ENCODE measurements around the gene FITM1.

FITM1 gene

DNA sequence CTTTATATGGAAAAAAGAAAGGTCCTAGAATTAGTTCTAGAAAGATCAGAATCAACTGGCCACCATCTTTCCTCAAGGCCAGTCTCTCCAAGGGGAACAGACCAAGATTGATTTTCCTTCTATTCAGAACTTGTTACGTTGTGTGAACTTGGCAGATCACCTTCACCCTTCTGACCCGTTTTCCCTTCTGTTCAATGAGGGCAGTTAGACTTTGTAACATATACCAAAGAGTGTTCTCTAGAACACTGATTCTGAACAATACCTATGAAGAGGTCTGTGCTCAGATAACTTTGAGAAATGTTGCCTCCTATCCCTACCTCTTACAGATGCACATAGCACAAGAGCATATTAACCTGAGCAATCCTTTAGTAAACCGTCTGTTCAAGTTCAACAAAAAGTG lies 47.0 kb upstream of the FITM1 start:
- Histone ChIP-seq H3K4me3 (ENCODE audit: low read depth, low read length) (no peak overlapping the region), H3K9ac (no peak overlapping the region), H3K27me3 (ENCODE audit: control insufficient read depth, insufficient read depth, low read length) (no peaks in the 10 kb centered on the region), H2AFZ (no peak overlapping the region), H3K4me1 (peaks cover 24% of the 10 kb centered on the region), H3K9me3 (ENCODE audit: control insufficient read depth, low read length) (no peaks in the 10 kb centered on the region), H3K27ac (no peak overlapping the region), H3K4me2 (ENCODE audit: low read length) (no peak overlapping the region), H3K36me3 (ENCODE audit: control insufficient read depth, insufficient read depth, low read length) (no peaks in the 10 kb centered on the region), H3K79me2 (no peaks in the 10 kb centered on the region)
- TF ChIP-seq, protein P1, sequence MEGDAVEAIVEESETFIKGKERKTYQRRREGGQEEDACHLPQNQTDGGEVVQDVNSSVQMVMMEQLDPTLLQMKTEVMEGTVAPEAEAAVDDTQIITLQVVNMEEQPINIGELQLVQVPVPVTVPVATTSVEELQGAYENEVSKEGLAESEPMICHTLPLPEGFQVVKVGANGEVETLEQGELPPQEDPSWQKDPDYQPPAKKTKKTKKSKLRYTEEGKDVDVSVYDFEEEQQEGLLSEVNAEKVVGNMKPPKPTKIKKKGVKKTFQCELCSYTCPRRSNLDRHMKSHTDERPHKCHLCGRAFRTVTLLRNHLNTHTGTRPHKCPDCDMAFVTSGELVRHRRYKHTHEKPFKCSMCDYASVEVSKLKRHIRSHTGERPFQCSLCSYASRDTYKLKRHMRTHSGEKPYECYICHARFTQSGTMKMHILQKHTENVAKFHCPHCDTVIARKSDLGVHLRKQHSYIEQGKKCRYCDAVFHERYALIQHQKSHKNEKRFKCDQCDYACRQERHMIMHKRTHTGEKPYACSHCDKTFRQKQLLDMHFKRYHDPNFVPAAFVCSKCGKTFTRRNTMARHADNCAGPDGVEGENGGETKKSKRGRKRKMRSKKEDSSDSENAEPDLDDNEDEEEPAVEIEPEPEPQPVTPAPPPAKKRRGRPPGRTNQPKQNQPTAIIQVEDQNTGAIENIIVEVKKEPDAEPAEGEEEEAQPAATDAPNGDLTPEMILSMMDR (IDR thresholded peaks at IDR 0.05): no peak

DNA sequence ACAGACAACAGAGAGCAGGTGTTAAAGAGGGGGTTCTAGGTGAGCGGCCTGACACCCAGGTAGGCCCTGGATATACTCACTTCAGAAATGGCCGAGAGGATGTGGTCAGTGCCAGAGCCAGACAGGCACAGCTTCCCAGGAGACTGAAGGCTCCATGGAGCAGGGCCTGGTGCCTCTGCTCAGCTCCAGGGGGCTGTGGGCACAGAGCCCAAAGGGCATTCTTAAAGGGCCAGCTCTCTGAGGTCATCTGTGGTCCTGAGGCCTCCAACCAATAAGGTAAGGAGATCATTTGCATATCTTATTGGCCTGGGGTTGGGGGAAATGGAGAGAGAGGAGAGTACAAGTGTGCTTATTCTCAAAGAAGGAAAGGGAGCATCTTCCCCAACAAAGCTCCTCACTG lies 46.0 kb upstream of the FITM1 start:
- Histone ChIP-seq H3K9me3 (ENCODE audit: control insufficient read depth, low read length) (no peaks in the 10 kb centered on the region), H3K27me3 (ENCODE audit: control insufficient read depth, insufficient read depth, low read length) (no peaks in the 10 kb centered on the region), H3K4me1 (peaks cover 24% of the 10 kb centered on the region), H3K9ac (no peak overlapping the region), H2AFZ (no peak overlapping the region), H3K36me3 (ENCODE audit: control insufficient read depth, insufficient read depth, low read length) (no peaks in the 10 kb centered on the region), H3K79me2 (no peaks in the 10 kb centered on the region), H3K4me2 (ENCODE audit: low read length) (no peak overlapping the region), H3K27ac (no peak overlapping the region), H3K4me3 (ENCODE audit: low read depth, low read length) (no peak overlapping the region)
- TF ChIP-seq, protein P1 (IDR thresholded peaks at IDR 0.05): no peak

DNA sequence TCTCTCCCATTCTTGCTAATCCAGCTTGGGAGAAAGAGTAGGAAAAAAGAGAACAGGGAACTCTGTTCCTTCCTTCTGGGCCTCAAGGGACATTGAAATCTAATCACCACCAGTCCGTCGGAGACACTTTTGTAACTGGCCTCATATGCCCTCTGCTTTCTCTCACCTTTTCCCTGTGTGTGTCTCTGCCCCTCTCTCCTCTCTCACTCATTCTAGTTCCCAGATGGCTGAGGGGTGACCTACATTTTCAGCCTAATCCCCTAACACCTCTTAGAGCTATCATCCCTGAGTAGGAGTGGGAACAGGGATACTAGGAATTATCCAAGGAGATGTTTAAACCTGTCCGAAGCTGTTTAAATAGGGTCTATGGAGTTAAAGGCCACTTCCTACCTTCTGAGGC lies 45.2 kb upstream of the FITM1 start:
- no peak overlapping the region for H3K27ac ChIP-seq
- no peak overlapping the region for H2AFZ ChIP-seq
- H3K4me1 ChIP-seq: peaks cover 20% of the 10 kb centered on the region
- no peaks in the 10 kb centered on the region for H3K27me3 ChIP-seq (ENCODE audit: control insufficient read depth, insufficient read depth, low read length)
- H3K9ac ChIP-seq: no peak overlapping the region
- no peak overlapping the region for H3K4me3 ChIP-seq (ENCODE audit: low read depth, low read length)
- H3K79me2 ChIP-seq: no peaks in the 10 kb centered on the region
- no peaks in the 10 kb centered on the region for H3K9me3 ChIP-seq (ENCODE audit: control insufficient read depth, low read length)
- no peak overlapping the region for H3K4me2 ChIP-seq (ENCODE audit: low read length)
- H3K36me3 ChIP-seq (ENCODE audit: control insufficient read depth, insufficient read depth, low read length): no peaks in the 10 kb centered on the region
- TF ChIP-seq, protein P1 (IDR thresholded peaks at IDR 0.05): no peak

DNA sequence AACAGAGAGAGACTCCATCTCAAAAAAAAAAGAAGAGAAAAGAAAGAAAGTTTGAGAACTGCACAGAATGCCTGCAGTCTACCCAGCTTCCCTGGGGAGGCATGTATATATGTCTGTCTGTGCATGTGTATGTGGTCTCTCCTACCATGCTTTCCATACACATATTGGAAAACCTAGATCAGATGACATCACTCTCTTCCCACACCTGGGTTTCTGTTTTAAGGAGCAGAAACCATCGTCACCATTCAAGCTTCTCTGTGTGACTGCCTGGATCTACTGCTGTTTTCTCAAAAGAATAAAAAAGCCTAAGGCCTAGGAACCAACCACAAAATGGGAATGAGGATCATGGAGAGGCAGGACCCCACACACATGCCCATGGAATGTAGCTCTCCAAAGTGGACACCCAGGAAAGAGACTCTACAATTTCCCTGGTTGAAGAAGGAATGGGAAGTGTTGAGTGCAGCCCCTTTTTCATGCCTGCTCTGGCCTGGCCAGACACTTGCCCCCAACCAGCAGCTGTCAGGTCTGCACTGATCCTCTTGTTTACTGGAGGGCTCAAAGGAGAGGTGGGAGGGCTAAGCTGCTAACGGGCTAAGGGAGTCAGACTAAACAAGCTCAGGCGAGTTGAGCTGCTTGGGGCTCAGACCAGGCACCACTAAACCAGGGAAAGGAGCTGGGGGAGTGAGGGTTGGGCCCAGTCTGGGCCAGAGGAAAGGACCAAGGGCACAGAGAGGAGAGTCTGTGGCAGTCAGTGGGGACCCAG lies 44.1 kb upstream of the FITM1 start:
- no peaks in the 10 kb centered on the region for H3K9me3 ChIP-seq (ENCODE audit: control insufficient read depth, low read length)
- TF ChIP-seq, protein P1 (IDR thresholded peaks at IDR 0.05): no peak
- no peak overlapping the region for H3K9ac ChIP-seq
- H3K27me3 ChIP-seq (ENCODE audit: control insufficient read depth, insufficient read depth, low read length): no peaks in the 10 kb centered on the region
- no peaks in the 10 kb centered on the region for H3K79me2 ChIP-seq
- H3K36me3 ChIP-seq (ENCODE audit: control insufficient read depth, insufficient read depth, low read length): no peaks in the 10 kb centered on the region
- no peak overlapping the region for H2AFZ ChIP-seq
- H3K4me2 ChIP-seq (ENCODE audit: low read length): no peak overlapping the region
- no peak overlapping the region for H3K4me3 ChIP-seq (ENCODE audit: low read depth, low read length)
- H3K4me1 ChIP-seq: peaks cover 13% of the 10 kb centered on the region
- H3K27ac ChIP-seq: no peak overlapping the region

DNA sequence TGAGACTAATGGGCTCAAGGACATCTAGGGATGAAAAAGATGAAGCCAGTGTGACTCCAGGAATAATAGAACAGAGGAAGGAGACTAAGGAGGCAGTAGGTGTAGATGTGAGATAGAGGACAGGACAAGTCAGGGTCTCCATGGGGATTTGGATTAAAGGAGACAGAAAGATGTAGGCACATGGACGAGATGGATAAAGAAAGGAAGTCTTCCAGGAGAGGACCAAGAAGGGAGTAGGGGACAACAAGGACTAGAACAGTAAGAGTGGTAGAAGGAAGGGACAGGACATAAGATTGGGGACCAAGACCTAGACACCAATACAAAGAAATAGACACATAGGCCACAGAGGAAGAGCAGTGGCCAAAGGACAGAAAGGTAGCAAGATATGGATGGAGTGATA lies 43.5 kb upstream of the FITM1 start:
- Histone ChIP-seq H2AFZ (no peak overlapping the region), H3K79me2 (no peaks in the 10 kb centered on the region), H3K9me3 (ENCODE audit: control insufficient read depth, low read length) (no peaks in the 10 kb centered on the region), H3K4me1 (peaks cover 10% of the 10 kb centered on the region), H3K4me3 (ENCODE audit: low read depth, low read length) (no peak overlapping the region), H3K36me3 (ENCODE audit: control insufficient read depth, insufficient read depth, low read length) (no peaks in the 10 kb centered on the region), H3K9ac (no peak overlapping the region), H3K4me2 (ENCODE audit: low read length) (no peak overlapping the region), H3K27me3 (ENCODE audit: control insufficient read depth, insufficient read depth, low read length) (no peaks in the 10 kb centered on the region), H3K27ac (no peak overlapping the region)
- TF ChIP-seq, protein P1 (IDR thresholded peaks at IDR 0.05): no peak
